ENCODE measurements around the gene ELOF1. TPM values are rescaled to one million over a fixed set of nuclear protein-coding genes. Genes with fewer than 3 reads are reported as not detected.

Gene ELOF1
- total RNA-seq, 4 donors from 2014 or later, result 19.9 to 29.2 (median 27.4) TPM

- TF ChIP-seq CTCF (IDR thresholded peaks at IDR 0.05; ENCODE audit: low read depth), result no peak
These were observed 18.6 kb upstream of the ELOF1 start, which contains the start of gene ACP5 for GRCh38 chr19:11577451-11578257. Gene ACP5 (minus strand): TSS chr19:11577645. CDS start chr19:11577317, 328 bp downstream.

- TF ChIP-seq CTCF (IDR thresholded peaks at IDR 0.05; ENCODE audit: low read depth), result no peak
These were observed 17.2 kb upstream of the ELOF1 start for GRCh38 chr19:11576227-11576626.

- no peak for TF ChIP-seq CTCF (IDR thresholded peaks at IDR 0.05; ENCODE audit: low read depth)
These were observed 15.7 kb upstream of the ELOF1 start for GRCh38 chr19:11574689-11575088.

- TF ChIP-seq CTCF (IDR thresholded peaks at IDR 0.05; ENCODE audit: low read depth), result no peak
These were observed 11.0 kb upstream of the ELOF1 start for GRCh38 chr19:11570039-11570462.

- no peak for TF ChIP-seq CTCF (IDR thresholded peaks at IDR 0.05; ENCODE audit: low read depth)
These were observed 7.1 kb upstream of the ELOF1 start for GRCh38 chr19:11566164-11566563.

- TF ChIP-seq CTCF (IDR thresholded peaks at IDR 0.05; ENCODE audit: low read depth), result no peak
These were observed 4.5 kb upstream of the ELOF1 start for GRCh38 chr19:11563532-11563931.

- TF ChIP-seq CTCF (IDR thresholded peaks at IDR 0.05; ENCODE audit: low read depth), result no peak
These were observed 1.5 kb upstream of the ELOF1 start for GRCh38 chr19:11560404-11561051.
